HG03520 (cell line): ENCODE data around the gene FZD7.

Source experiments
- ATAC-seq: cut with Tn5 transposase; IDR thresholded peaks from one replicate; pipeline ENCODE4 v1.9.1; 2021; ENCODE audit warnings: mild to moderate bottlenecking, moderate library complexity; ENCODE audit not compliant: unreplicated experiment

Gene FZD7

GRCh38 chr2:202033317-202034248 lies at the start of gene FZD7:
TSS of gene FZD7 (plus strand) at chr2:202033855. CDS start at chr2:202034648, 793 bp downstream.
- ATAC-seq = peak; percentile 68

GRCh38 chr2:201984333-201984732 lies 49.3 kb upstream of the FZD7 start:
- no peak for ATAC-seq

GRCh38 chr2:201984800-201985525 lies 48.7 kb upstream of the FZD7 start:
- ATAC-seq = no peak

GRCh38 chr2:201985728-201986462 lies 47.8 kb upstream of the FZD7 start:
- no peak for ATAC-seq

- no peak for ATAC-seq
Observed at GRCh38 chr2:201986463-201986735, 47.3 kb upstream of the FZD7 start.

GRCh38 chr2:201987426-201987825 lies 46.2 kb upstream of the FZD7 start:
- no peak for ATAC-seq

- ATAC-seq = no peak
Observed at GRCh38 chr2:201990069-201990468, 43.6 kb upstream of the FZD7 start.

- no peak for ATAC-seq
Observed at GRCh38 chr2:201992960-201993359, 40.7 kb upstream of the FZD7 start.

- no peak for ATAC-seq
Observed at GRCh38 chr2:201994973-201995638, 38.5 kb upstream of the FZD7 start.

- ATAC-seq = no peak
Observed at GRCh38 chr2:201996006-201996405, 37.6 kb upstream of the FZD7 start.

- ATAC-seq = no peak
Observed at GRCh38 chr2:201996679-201997314, 36.9 kb upstream of the FZD7 start.

GRCh38 chr2:201999279-201999678 lies 34.4 kb upstream of the FZD7 start:
- no peak for ATAC-seq

GRCh38 chr2:202001826-202002225 lies 31.8 kb upstream of the FZD7 start:
- no peak for ATAC-seq

- no peak for ATAC-seq
Observed at GRCh38 chr2:202002381-202002780, 31.3 kb upstream of the FZD7 start.

- no peak for ATAC-seq
Observed at GRCh38 chr2:202005272-202005887, 28.3 kb upstream of the FZD7 start.

GRCh38 chr2:202006301-202006700 lies 27.4 kb upstream of the FZD7 start:
- ATAC-seq = no peak

GRCh38 chr2:202007015-202007982 lies 26.4 kb upstream of the FZD7 start:
- no peak for ATAC-seq

GRCh38 chr2:202007983-202008354 lies 25.7 kb upstream of the FZD7 start:
- ATAC-seq = no peak

GRCh38 chr2:202009019-202009481 lies 24.6 kb upstream of the FZD7 start:
- no peak for ATAC-seq
